ENCODE results near the gene TM7SF2. TPM values are rescaled to one million over a fixed set of nuclear protein-coding genes. Genes with fewer than 3 reads are reported as not detected.

The TM7SF2 gene
- total RNA-seq, 1 experiment from 2014 or later = 63.8 TPM

- TF ChIP-seq ZNF396 (CRISPR knock-in tag; IDR thresholded peaks at IDR 0.05; ENCODE audit: borderline replicate concordance) (no peak), MXD4 (CRISPR knock-in tag; IDR thresholded peaks at IDR 0.05; ENCODE audit: borderline replicate concordance) (no peak), NFE2L1 (CRISPR knock-in tag; IDR thresholded peaks at IDR 0.05) (no peak), ATF3 (CRISPR knock-in tag; conservative IDR thresholded peaks at IDR 0.05) (0 out of 2 replicates have a peak, but pooled peaks have one; percentile 66), ZNF425 (CRISPR knock-in tag; conservative IDR thresholded peaks at IDR 0.05) (no peak), HMGA2 (CRISPR knock-in tag; IDR thresholded peaks at IDR 0.05) (no peak), NFYB (CRISPR knock-in tag; conservative IDR thresholded peaks at IDR 0.05; ENCODE audit: low read depth) (no peak; the same call in 1 of the 2 replicates), MLX (CRISPR knock-in tag; IDR thresholded peaks at IDR 0.05) (no peak; the same call in 1 of the 2 replicates), EMX1 (CRISPR knock-in tag; IDR thresholded peaks at IDR 0.05) (peak; percentile 30; the same call in 1 of the 2 replicates), NR3C1 (CRISPR knock-in tag; conservative IDR thresholded peaks at IDR 0.05; ENCODE audit: low read depth) (no peak), GTF2I (CRISPR knock-in tag; conservative IDR thresholded peaks at IDR 0.05) (no peak), ZNF671 (CRISPR knock-in tag; IDR thresholded peaks at IDR 0.05) (peak; percentile 76; the same call in 1 of the 2 replicates), ATF1 (CRISPR knock-in tag; IDR thresholded peaks at IDR 0.05) (no peak), TP53 (CRISPR knock-in tag; IDR thresholded peaks at IDR 0.05) (no peak), ZNF423 (CRISPR knock-in tag; IDR thresholded peaks at IDR 0.05) (no peak), FOXJ3 (CRISPR knock-in tag; IDR thresholded peaks at IDR 0.05; ENCODE audit: borderline replicate concordance) (no peak), JUN (CRISPR knock-in tag; IDR thresholded peaks at IDR 0.05) (peak; percentile 85; the same call in 1 of the 2 replicates), ZNF416 (CRISPR knock-in tag; IDR thresholded peaks at IDR 0.05) (peak; percentile 88; the same call in 1 of the 2 replicates), ARID4B (CRISPR knock-in tag; IDR thresholded peaks at IDR 0.05; ENCODE audit: borderline replicate concordance) (peak; percentile 93), ZBTB21 (CRISPR knock-in tag; IDR thresholded peaks at IDR 0.05; ENCODE audit: borderline replicate concordance) (no peak), FOXP4 (CRISPR knock-in tag; IDR thresholded peaks at IDR 0.05) (peak; percentile 91), TEAD1 (CRISPR knock-in tag; IDR thresholded peaks at IDR 0.05) (peak; percentile 78; the same call in 1 of the 2 replicates), KAT7 (CRISPR knock-in tag; IDR thresholded peaks at IDR 0.05; ENCODE audit: borderline replicate concordance) (no peak; the same call in 1 of the 2 replicates), ZNF263 (CRISPR knock-in tag; IDR thresholded peaks at IDR 0.05; ENCODE audit: low read depth) (no peak), ZNF121 (CRISPR knock-in tag; IDR thresholded peaks at IDR 0.05) (no peak), ZNF317 (CRISPR knock-in tag; IDR thresholded peaks at IDR 0.05; ENCODE audit: borderline replicate concordance, low read depth) (no peak), PRRX2 (CRISPR knock-in tag; IDR thresholded peaks at IDR 0.05) (peak; percentile 84)
- TF ChIP-seq, protein P1, sequence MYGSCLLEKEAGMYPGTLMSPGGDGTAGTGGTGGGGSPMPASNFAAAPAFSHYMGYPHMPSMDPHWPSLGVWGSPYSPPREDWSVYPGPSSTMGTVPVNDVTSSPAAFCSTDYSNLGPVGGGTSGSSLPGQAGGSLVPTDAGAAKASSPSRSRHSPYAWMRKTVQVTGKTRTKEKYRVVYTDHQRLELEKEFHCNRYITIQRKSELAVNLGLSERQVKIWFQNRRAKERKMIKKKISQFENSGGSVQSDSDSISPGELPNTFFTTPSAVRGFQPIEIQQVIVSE (CRISPR knock-in tag; IDR thresholded peaks at IDR 0.05; ENCODE audit: borderline replicate concordance) = no peak; the same call in 1 of the 2 replicates
- TF ChIP-seq, protein P2, sequence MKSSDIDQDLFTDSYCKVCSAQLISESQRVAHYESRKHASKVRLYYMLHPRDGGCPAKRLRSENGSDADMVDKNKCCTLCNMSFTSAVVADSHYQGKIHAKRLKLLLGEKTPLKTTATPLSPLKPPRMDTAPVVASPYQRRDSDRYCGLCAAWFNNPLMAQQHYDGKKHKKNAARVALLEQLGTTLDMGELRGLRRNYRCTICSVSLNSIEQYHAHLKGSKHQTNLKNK (CRISPR knock-in tag; IDR thresholded peaks at IDR 0.05) = 0 out of 2 replicates have a peak, but pooled peaks have one; percentile 9
Observed at GRCh38 chr11:65117206-65118096, 5.8 kb downstream of the TM7SF2 start, which contains the start of gene ZNHIT2 (continued).
